Measurements from ENCODE around the gene SNCAIP.
"Not testable (repeated sequence)": the region's sequence is repeated elsewhere in the genome, so short reads cannot be mapped to it uniquely, and the experiment has no call there.

Gene SNCAIP

DNA sequence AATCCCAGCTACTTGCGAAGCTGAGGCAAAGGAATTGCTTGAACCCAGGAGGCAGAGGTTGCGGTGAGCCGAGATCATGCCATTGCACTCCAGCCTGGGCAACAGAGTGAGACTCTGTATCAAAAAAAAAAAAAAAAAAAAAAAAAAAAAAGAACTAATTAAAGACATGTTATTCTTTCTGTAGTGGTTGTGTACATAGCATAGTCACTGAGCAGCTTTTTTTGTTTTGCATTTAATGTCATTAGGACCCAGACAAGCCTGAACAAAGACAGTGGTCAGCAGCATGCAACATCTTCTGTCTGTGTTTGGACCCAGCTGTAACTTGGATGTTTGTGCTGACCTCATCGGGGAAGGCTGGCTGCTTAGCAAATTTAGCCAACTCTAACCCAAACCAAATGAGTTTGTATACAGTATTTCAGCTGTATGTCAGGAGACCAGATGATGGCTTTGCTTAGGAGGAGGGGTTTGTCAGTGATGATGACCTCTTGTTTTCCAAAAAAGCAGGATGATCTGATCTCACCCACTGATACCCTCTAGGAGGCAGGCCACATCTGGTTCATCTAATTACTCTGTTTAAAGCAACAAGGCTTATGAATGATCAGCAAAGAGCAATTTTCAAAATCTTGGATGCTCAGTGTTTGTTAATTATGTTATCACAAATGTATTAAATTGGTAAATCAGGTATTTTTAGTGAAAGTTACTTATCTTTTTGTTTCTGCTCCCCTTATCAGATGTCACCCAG is 39.5 kb downstream of the SNCAIP start:
- POLR2A ChIA-PET: no interaction called here
- DNase-seq (ENCODE audit: extremely low spot score): no peak

DNA sequence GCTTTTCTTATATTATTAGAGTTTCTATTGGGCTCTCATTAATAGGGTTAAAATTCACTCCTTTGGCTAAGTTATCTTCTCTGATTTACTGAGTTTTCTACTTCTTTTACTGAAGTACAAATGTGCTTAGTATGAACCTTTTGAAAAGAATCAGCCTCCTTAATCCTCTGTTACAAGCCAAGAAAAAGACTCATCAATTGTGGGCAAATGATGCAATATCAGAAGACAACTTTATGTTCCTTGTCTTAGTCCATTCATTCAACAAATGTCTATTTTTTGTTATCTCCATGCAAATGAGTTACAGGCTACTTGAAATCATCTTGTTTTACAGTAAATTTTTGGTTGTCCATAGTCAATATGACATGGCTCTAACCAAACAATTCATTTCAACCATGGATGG is 40.3 kb downstream of the SNCAIP start:
- DNase-seq (ENCODE audit: extremely low spot score): no peak
- POLR2A ChIA-PET: no interaction called here
- CTCF ChIA-PET: interaction anchor here (1.7 kb wide), 1 partner anchor 50 kb away, joined by 3 read pairs; no protein-coding TSS in a partner anchor
- TF ChIP-seq, protein P1, sequence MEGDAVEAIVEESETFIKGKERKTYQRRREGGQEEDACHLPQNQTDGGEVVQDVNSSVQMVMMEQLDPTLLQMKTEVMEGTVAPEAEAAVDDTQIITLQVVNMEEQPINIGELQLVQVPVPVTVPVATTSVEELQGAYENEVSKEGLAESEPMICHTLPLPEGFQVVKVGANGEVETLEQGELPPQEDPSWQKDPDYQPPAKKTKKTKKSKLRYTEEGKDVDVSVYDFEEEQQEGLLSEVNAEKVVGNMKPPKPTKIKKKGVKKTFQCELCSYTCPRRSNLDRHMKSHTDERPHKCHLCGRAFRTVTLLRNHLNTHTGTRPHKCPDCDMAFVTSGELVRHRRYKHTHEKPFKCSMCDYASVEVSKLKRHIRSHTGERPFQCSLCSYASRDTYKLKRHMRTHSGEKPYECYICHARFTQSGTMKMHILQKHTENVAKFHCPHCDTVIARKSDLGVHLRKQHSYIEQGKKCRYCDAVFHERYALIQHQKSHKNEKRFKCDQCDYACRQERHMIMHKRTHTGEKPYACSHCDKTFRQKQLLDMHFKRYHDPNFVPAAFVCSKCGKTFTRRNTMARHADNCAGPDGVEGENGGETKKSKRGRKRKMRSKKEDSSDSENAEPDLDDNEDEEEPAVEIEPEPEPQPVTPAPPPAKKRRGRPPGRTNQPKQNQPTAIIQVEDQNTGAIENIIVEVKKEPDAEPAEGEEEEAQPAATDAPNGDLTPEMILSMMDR (IDR thresholded peaks at IDR 0.05; ENCODE audit: control extremely low read depth, extremely low read depth, low read depth, missing control alignments): no peak

More for the DNA sequence above, 39.5 kb downstream of the SNCAIP start:
- CTCF ChIA-PET: interaction anchor here (1.7 kb wide), 1 partner anchor 50 kb away, joined by 3 read pairs; no protein-coding TSS in a partner anchor
- TF ChIP-seq, protein P1 (IDR thresholded peaks at IDR 0.05; ENCODE audit: control extremely low read depth, extremely low read depth, low read depth, missing control alignments): no peak

DNA sequence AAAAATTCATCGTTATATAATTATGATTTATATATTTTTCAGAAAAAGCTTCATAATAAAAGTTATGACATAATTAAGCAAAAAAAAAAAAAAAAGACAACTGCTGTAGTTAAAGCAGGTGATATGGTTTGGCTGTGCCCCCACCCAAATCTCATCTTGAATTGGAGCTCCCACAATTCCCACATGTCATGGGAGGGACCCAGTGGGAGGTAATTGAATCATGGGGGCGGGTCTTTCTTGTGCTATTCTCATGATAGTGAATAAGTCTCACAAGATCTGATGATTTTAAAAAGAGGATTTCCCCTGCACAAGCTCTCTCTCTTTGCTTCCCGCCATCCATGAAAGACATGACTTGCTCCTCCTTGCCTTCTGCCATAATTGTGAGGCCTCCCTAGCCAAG is 41.3 kb downstream of the SNCAIP start:
- CTCF ChIA-PET: interaction anchor here (1.1 to 1.5 kb wide), 3 partner anchors 9 to 158 kb away, joined by 3 to 4 read pairs (median 3); no protein-coding TSS in a partner anchor
- POLR2A ChIA-PET; DNase-seq (ENCODE audit: extremely low spot score): not testable (repeated sequence)

DNA sequence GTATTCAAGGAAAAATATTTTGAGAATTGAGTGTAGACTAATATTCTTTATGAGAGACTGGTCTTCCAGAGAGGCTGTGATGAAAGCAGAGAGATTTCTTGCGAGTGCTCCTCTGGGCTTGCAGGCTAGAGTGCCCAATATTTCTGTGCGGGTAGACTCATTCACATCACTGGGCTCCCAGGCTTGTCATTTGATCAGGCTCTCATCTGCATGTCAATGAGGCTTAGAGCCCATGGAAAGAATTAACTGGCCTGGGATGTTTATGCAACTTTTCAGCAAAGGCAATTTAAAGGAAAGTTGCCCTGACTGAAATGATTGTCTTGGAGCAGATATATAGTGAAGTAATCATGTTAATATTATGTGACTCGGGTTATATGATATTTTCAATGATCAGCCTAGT is 42.3 kb downstream of the SNCAIP start:
- ChIA-PET POLR2A (no interaction called here), CTCF (interaction anchor here (1.5 kb wide), 1 partner anchor 159 kb away, joined by 3 read pairs; no protein-coding TSS in a partner anchor)
- no peak for DNase-seq (ENCODE audit: extremely low spot score)
- TF ChIP-seq, protein P1 (IDR thresholded peaks at IDR 0.05; ENCODE audit: control extremely low read depth, extremely low read depth, low read depth, missing control alignments): no peak

DNA sequence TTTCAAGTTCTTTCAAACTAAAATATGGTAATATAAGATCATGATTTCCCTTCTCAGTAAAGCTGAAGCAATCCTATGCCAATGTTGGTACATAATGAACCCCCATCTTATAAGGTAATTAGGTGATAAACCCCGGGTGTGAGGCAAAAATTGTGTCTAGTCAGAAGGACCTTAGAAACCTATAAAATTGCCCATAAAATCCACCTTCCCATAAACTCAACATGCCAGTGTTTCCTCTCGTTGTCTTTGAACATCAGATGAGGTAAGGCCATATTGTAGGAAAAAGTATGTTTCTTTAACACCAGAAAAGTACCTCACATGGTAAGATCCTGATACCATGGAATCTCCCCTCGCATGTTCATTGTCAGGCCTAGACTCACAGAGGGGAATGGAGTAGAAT is 43.3 kb downstream of the SNCAIP start:
- ChIA-PET POLR2A (no interaction called here), CTCF (interaction anchor here (1.5 kb wide), 1 partner anchor 8 kb away, joined by 4 read pairs; no protein-coding TSS in a partner anchor)
- TF ChIP-seq, protein P1 (IDR thresholded peaks at IDR 0.05; ENCODE audit: control extremely low read depth, extremely low read depth, low read depth, missing control alignments): no peak
- no peak for DNase-seq (ENCODE audit: extremely low spot score)

DNA sequence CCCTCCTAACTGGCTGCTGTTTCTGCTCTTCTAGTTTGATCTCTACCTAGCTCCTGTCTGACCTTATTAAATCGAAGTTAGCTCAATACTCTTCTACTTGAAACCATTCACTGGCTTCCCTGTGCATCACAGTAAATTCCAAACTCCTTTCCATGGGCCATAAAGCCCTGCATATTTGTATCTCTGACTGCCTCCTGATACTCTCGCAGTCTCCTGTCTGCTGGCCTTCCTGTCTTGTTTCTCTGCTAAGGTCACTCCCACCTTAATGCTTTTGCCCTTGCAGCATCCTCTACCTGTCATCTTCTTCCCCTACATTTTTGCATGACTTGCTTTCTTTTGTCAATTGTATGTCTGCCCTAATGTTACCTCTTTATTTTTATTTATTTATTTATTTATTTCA is 44.8 kb downstream of the SNCAIP start:
- TF ChIP-seq, protein P1 (IDR thresholded peaks at IDR 0.05; ENCODE audit: control extremely low read depth, extremely low read depth, low read depth, missing control alignments): no peak
- ChIA-PET CTCF (interaction anchor here (0.8 to 1.5 kb wide), 6 partner anchors 10 to 161 kb away, joined by 3 to 5 read pairs (median 4); no protein-coding TSS in a partner anchor), POLR2A (no interaction called here)
- DNase-seq (ENCODE audit: extremely low spot score): no peak

DNA sequence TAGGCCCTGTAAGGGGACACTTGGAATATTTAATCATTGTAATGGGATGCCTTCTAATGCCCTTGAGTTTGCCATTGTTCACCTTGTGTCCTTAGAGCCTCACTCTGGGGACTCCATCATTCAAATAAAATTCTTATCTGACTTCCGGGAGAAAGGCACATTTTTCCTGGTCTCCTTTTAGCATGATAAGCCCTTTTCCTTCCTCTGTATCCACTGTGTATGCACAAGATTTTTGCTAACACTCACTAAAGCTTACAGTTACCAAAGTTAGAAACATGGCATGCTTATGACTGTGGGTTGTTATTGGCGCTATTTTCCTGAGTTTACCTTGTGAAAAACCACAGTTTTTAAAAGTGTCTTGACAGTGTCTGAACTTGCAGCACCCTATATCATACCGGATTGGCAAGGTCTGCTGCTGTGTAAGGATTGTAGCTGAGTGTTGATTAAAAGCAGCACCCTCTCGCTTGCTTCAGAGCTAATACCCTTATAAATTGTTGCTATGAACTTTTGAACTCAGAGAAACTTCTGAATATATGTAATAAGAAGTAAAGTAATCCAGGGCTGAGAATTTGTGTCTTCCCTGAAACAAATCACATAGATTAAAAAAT is 46.4 kb downstream of the SNCAIP start:
- ChIA-PET POLR2A (no interaction called here), CTCF (interaction anchor here (2.6 kb wide), 1 partner anchor 11 kb away, joined by 7 read pairs; no protein-coding TSS in a partner anchor)
- TF ChIP-seq, protein P1 (IDR thresholded peaks at IDR 0.05; ENCODE audit: control extremely low read depth, extremely low read depth, low read depth, missing control alignments): no peak
- DNase-seq (ENCODE audit: extremely low spot score): no peak

Data from GM10248 (cell line).